ENCODE measurements around the gene NHEJ1. TPM values are rescaled to one million over a fixed set of nuclear protein-coding genes. Genes with fewer than 3 reads are reported as not detected.

Gene NHEJ1
- total and polyA plus RNA-seq, 2 of the 13 experiments (the other 11 are each of a cell fraction or from before 2014, with no cell fraction given): 30.0 to 30.7 TPM

- Histone ChIP-seq H3K27ac (ENCODE audit: extremely low read length, insufficient read depth, low read length) (no peak overlapping the region), H4K20me1 (ENCODE audit: insufficient read depth, low read length) (no peaks in the 10 kb centered on the region), H3K27me3 (ENCODE audit: control insufficient read depth in 1 of 2, insufficient read depth in 2 of 2, low read length in 2 of 2) (no peaks in the 10 kb centered on the region), H3K4me2 (ENCODE audit: low read depth, low read length) (peak overlapping the region; percentile 97), H3K4me3 (replicated peaks in 1 of 3; ENCODE audit: insufficient read depth in 1 of 3, low read depth in 2 of 3, low read length in 3 of 3) (peak overlapping the region; percentile 76 to 94 (median 86)), H3K4me1 (ENCODE audit: insufficient read depth, low read length) (peaks cover 18% of the 10 kb centered on the region), H3K36me3 (replicated peaks in 1 of 2; ENCODE audit: control insufficient read depth in 1 of 2, insufficient read depth in 2 of 2, low read length in 2 of 2) (peaks cover 4 to 17% of the 10 kb centered on the region in 2 experiments), H3K9me3 (ENCODE audit: low read length) (no peaks in the 10 kb centered on the region), H3K79me2 (ENCODE audit: insufficient read depth, low read length) (no peaks in the 10 kb centered on the region), H2AFZ (ENCODE audit: low read length) (no peak overlapping the region), H3K9ac (ENCODE audit: insufficient read depth, low read depth, low read length) (peak overlapping the region; percentile 86; the same call in 1 of the 2 replicates)
- ATAC-seq (no peak; the same call in 2 of the 3 replicates), DNase-seq (ENCODE audit: low spot score) (peak; percentile 24), FAIRE-seq (no peak)
- WGBS (ENCODE audit: low lambda C conversion rate): 13% methylated on average over 4 of the region's 4 CpGs
- BruUV-seq (replicated peaks): no TSS peak
- in situ Hi-C loops (cut with HindIII; ENCODE audit: extremely low pct_ligation_motif_present, low pct_unique_long_range_greater_than_20kb): no loop called here
- CTCF ChIA-PET (ENCODE audit: low intra/inter-chr PET ratio, low total read pairs): interaction anchor here (0.8 to 4.4 kb wide), 6 partner anchors 17 to 191 kb away, joined by 3 to 50 read pairs (median 13); partner anchors contain the start of gene RETREG2
- 0 out of 2 replicates have a peak, but pooled peaks have one; percentile 11 for TF ChIP-seq ZBTB8A (CRISPR knock-in tag; IDR thresholded peaks at IDR 0.05; ENCODE audit: borderline replicate concordance, low read depth)
- peak; percentile 78; the same call in 1 of the 2 replicates for TF ChIP-seq DMTF1 (CRISPR knock-in tag; IDR thresholded peaks at IDR 0.05)
- no peak for TF ChIP-seq ZNF556 (CRISPR knock-in tag; IDR thresholded peaks at IDR 0.05; ENCODE audit: borderline replicate concordance)
- TF ChIP-seq ZNF343 (CRISPR knock-in tag; IDR thresholded peaks at IDR 0.05): peak; percentile 13; the same call in 1 of the 2 replicates
- peak; percentile 30; the same call in 1 of the 2 replicates for TF ChIP-seq SIX4 (CRISPR knock-in tag; IDR thresholded peaks at IDR 0.05)
- TF ChIP-seq SIX1 (CRISPR knock-in tag; IDR thresholded peaks at IDR 0.05; ENCODE audit: borderline replicate concordance): peak; percentile 52; the same call in 1 of the 2 replicates
- no peak for TF ChIP-seq ZNF780A (CRISPR knock-in tag; IDR thresholded peaks at IDR 0.05)
- peak; percentile 57 for TF ChIP-seq HNF4A (CRISPR knock-in tag; IDR thresholded peaks at IDR 0.05)
- POLR2A ChIA-PET: interaction anchor here (2.9 to 3.7 kb wide), 2 partner anchors 15 to 50 kb away, joined by 13 to 14 read pairs; partner anchors contain the start of gene CNPPD1
- intact Hi-C loops (cut with micrococcal nuclease; ENCODE audit: unreplicated experiment): loop anchor here (2.0 kb wide), 1 partner anchor 58 kb away; the partner anchor contains the start of gene ABCB6
Measured at GRCh38 chr2:219161097-219161496, 482 bp upstream of the NHEJ1 start.

Measured in HepG2 (cell line).